NB4 (cell line): ENCODE data around the gene INMT.

ENCODE experiments used
- DNase-seq: peaks from one replicate; pipeline ENCODE4 v3.0.0; 2010; ENCODE audit warnings: low read depth
- H3K4me3 ChIP-seq: one replicate; pipeline ENCODE4 v1.5.1; 2011; ENCODE audit warnings: mild to moderate bottlenecking, low read depth, low read length, moderate library complexity
- CTCF ChIP-seq: IDR thresholded peaks from one replicate; pipeline ENCODE4 v1.5.1; 2012; ENCODE audit warnings: low read depth, low read length
- MYC ChIP-seq: IDR thresholded peaks from 2 replicates; pipeline ENCODE4 v1.6.1; 2011; ENCODE audit warnings: low read depth, low read length
- POLR2A ChIP-seq: IDR thresholded peaks from 2 replicates; pipeline ENCODE4 v1.6.1; 2011; ENCODE audit warnings: mild to moderate bottlenecking; ENCODE audit not compliant: insufficient read length; ENCODE audit errors: extremely low read depth
- TF ChIP-seq, protein P1 (sequence below): IDR thresholded peaks from 2 replicates; pipeline ENCODE4 v1.6.1; 2011; ENCODE audit warnings: low read depth, low read length

INMT gene

GRCh38 chr7:30782690-30783089, 30.8 kb downstream of the INMT start:
- no peak for TF ChIP-seq POLR2A
- TF ChIP-seq, protein P1, sequence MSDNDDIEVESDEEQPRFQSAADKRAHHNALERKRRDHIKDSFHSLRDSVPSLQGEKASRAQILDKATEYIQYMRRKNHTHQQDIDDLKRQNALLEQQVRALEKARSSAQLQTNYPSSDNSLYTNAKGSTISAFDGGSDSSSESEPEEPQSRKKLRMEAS: no peak
- TF ChIP-seq CTCF: no peak
- no peak for TF ChIP-seq MYC
- H3K4me3 ChIP-seq: no peak overlapping the region
- DNase-seq: no peak

DNA sequence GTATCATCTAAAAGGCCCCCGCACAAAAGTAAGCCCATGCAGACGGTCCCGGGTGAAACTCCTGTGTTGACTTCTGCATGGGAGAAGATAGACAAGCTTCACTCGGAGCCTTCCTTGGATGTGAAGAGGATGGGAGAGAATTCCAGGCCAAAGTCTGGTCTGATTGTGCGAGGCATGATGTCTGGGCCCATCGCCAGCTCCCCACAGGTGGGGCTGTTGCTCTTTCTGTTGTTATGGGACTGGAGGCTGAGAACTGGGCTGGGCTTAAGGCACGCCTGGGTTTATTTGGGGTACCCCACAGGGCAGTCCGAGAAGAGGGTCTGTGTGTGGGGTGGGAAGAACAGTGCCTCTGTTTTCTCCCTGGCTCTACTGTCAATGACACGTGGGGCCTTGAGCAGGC, 33.9 kb downstream of the INMT start:
- TF ChIP-seq MYC (no peak), CTCF (no peak), POLR2A (no peak)
- TF ChIP-seq, protein P1: no peak
- H3K4me3 ChIP-seq: no peak overlapping the region
- no peak for DNase-seq

DNA sequence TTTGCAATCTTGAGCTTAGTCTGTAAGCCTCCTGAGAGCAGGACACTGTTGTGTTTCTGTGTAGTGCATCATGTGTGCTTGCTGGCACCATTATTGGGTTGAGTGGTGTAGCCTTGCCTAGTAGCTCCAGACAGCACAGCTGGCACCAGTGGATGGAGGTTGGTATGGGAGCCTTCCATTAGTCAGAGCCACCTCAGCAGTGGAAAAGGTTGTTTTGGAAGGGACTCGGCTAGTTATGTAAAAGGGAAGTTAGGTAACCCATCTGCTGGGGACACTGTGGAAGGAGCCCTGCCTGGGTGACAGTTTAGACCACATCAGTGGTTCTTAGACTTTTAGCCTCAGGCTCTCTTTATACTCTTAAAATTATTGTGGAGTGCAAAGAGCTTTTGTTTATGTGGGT, 35.6 kb downstream of the INMT start:
- DNase-seq: peak; percentile 80
- no peak overlapping the region for H3K4me3 ChIP-seq
- TF ChIP-seq MYC: no peak
- TF ChIP-seq POLR2A: no peak
- TF ChIP-seq, protein P1: no peak
- TF ChIP-seq CTCF: no peak

- no peak for DNase-seq
- no peak for TF ChIP-seq POLR2A
- no peak for TF ChIP-seq MYC
- TF ChIP-seq, protein P1: no peak
- no peak for TF ChIP-seq CTCF
- H3K4me3 ChIP-seq: no peak overlapping the region
These were observed 36.9 kb downstream of the INMT start for GRCh38 chr7:30788640-30789333.

GRCh38 chr7:30789334-30789711, 37.4 kb downstream of the INMT start:
- no peak for TF ChIP-seq CTCF
- no peak for TF ChIP-seq MYC
- no peak for TF ChIP-seq POLR2A
- TF ChIP-seq, protein P1: no peak
- peak; percentile 65 for DNase-seq
- no peak overlapping the region for H3K4me3 ChIP-seq

- H3K4me3 ChIP-seq: no peak overlapping the region
- DNase-seq: no peak
- TF ChIP-seq POLR2A (no peak), CTCF (no peak), MYC (no peak)
- TF ChIP-seq, protein P1: no peak
These were observed 38.4 kb downstream of the INMT start for GRCh38 chr7:30790356-30790755.
